ENCODE data around the gene ZNF487. TPM values are rescaled to one million over a fixed set of nuclear protein-coding genes. Genes with fewer than 3 reads are reported as not detected.

ZNF487 gene
- total and polyA plus RNA-seq, 2 of the 13 experiments (the other 11 are each of a cell fraction or from before 2014, with no cell fraction given) = 7.4 to 8.8 TPM

DNA sequence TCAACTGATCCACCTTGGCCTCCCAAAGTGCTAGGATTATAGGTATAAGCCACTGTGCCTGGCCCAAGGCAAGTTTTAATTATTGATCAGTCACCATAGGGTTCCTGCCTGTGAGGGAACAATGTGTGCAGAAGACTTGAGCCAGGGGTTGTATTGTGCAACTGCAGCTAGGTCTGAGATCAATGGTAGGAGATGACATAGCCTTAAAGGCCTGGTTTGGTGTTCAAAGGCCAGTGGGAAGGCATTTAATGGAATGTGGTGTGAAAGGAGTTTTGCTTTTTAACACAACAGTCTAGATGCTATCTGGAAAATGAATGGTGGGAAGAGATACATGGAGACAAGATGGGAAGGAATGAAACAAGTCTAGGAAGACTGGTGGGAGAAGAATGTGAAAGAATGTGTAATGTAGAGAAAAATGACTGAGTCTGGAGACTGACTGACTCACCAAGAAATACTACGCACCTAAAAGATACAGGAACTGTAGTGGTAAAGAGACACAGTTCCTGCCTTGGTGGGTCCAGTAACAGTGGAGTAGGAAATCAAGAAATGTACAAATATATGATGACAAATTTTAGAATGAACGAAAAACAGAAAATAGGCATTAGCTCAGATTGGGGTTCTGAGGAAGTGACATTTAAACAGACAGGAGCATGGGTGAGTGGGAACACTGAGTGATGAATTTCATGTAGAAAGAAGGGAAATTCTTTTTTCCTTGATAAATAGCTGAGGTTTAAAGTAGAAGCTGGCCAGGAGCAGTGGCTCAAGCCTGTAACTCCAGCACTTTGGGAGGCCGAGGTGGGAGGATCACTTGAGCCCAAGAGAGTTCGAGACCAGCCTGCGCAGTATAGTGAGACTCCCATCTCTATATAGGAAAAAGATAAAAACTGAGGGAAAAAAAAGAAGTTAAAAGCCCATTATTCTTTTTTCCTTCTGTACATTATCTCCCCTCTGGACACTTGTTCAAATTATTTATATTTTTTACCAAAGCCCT lies 37.3 kb upstream of the ZNF487 start (continued):
- TF ChIP-seq, protein P1, sequence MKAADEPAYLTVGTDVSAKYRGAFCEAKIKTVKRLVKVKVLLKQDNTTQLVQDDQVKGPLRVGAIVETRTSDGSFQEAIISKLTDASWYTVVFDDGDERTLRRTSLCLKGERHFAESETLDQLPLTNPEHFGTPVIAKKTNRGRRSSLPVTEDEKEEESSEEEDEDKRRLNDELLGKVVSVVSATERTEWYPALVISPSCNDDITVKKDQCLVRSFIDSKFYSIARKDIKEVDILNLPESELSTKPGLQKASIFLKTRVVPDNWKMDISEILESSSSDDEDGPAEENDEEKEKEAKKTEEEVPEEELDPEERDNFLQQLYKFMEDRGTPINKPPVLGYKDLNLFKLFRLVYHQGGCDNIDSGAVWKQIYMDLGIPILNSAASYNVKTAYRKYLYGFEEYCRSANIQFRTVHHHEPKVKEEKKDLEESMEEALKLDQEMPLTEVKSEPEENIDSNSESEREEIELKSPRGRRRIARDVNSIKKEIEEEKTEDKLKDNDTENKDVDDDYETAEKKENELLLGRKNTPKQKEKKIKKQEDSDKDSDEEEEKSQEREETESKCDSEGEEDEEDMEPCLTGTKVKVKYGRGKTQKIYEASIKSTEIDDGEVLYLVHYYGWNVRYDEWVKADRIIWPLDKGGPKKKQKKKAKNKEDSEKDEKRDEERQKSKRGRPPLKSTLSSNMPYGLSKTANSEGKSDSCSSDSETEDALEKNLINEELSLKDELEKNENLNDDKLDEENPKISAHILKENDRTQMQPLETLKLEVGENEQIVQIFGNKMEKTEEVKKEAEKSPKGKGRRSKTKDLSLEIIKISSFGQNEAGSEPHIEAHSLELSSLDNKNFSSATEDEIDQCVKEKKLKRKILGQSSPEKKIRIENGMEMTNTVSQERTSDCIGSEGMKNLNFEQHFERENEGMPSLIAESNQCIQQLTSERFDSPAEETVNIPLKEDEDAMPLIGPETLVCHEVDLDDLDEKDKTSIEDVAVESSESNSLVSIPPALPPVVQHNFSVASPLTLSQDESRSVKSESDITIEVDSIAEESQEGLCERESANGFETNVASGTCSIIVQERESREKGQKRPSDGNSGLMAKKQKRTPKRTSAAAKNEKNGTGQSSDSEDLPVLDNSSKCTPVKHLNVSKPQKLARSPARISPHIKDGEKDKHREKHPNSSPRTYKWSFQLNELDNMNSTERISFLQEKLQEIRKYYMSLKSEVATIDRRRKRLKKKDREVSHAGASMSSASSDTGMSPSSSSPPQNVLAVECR (CRISPR knock-in tag; IDR thresholded peaks at IDR 0.05; ENCODE audit: borderline replicate concordance) = peak; percentile 56; the same call in 1 of the 2 replicates
- TF ChIP-seq ZNF629 (CRISPR knock-in tag; conservative IDR thresholded peaks at IDR 0.05) (0 out of 2 replicates have a peak, but pooled peaks have one; percentile 7), CREM (IDR thresholded peaks at IDR 0.05) (peak; percentile 42; the same call in 1 of the 2 replicates), CREM (CRISPR knock-in tag; IDR thresholded peaks at IDR 0.05) (no peak), ZNF44 (CRISPR knock-in tag; IDR thresholded peaks at IDR 0.05) (no peak), NPAS2 (CRISPR knock-in tag; IDR thresholded peaks at IDR 0.05; ENCODE audit: borderline replicate concordance) (no peak), GATAD2A (CRISPR knock-in tag; IDR thresholded peaks at IDR 0.05) (peak; percentile 97), PPARG (CRISPR knock-in tag; conservative IDR thresholded peaks at IDR 0.05) (peak; percentile 44; the same call in 1 of the 2 replicates), SOX5 (CRISPR knock-in tag; IDR thresholded peaks at IDR 0.05; ENCODE audit: borderline replicate concordance) (peak; percentile 41; the same call in 1 of the 2 replicates), ZMYM4 (CRISPR knock-in tag; IDR thresholded peaks at IDR 0.05) (peak; percentile 66; the same call in 1 of the 2 replicates), NCOR1 (IDR thresholded peaks at IDR 0.05; ENCODE audit: borderline replicate concordance, low read length) (0 out of 2 replicates have a peak, but pooled peaks have one; percentile 10), KMT2B (CRISPR knock-in tag; IDR thresholded peaks at IDR 0.05) (no peak), PITX1 (CRISPR knock-in tag; IDR thresholded peaks at IDR 0.05) (peak; percentile 52; the same call in 1 of the 2 replicates), ZNF607 (CRISPR knock-in tag; IDR thresholded peaks at IDR 0.05; ENCODE audit: borderline replicate concordance) (no peak), YEATS2 (CRISPR knock-in tag; IDR thresholded peaks at IDR 0.05; ENCODE audit: borderline replicate concordance) (0 out of 2 replicates have a peak, but pooled peaks have one; percentile 15), ZNF121 (CRISPR knock-in tag; IDR thresholded peaks at IDR 0.05) (no peak), PRPF4 (IDR thresholded peaks at IDR 0.05; ENCODE audit: low read depth, low read length, poor library complexity, severe bottlenecking) (no peak), RXRB (CRISPR knock-in tag; IDR thresholded peaks at IDR 0.05; ENCODE audit: borderline replicate concordance) (peak; percentile 52; the same call in 1 of the 2 replicates)
- TF ChIP-seq, protein P2, sequence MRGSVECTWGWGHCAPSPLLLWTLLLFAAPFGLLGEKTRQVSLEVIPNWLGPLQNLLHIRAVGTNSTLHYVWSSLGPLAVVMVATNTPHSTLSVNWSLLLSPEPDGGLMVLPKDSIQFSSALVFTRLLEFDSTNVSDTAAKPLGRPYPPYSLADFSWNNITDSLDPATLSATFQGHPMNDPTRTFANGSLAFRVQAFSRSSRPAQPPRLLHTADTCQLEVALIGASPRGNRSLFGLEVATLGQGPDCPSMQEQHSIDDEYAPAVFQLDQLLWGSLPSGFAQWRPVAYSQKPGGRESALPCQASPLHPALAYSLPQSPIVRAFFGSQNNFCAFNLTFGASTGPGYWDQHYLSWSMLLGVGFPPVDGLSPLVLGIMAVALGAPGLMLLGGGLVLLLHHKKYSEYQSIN (CRISPR knock-in tag; IDR thresholded peaks at IDR 0.05; ENCODE audit: borderline replicate concordance) = no peak
- TF ChIP-seq, protein P3, sequence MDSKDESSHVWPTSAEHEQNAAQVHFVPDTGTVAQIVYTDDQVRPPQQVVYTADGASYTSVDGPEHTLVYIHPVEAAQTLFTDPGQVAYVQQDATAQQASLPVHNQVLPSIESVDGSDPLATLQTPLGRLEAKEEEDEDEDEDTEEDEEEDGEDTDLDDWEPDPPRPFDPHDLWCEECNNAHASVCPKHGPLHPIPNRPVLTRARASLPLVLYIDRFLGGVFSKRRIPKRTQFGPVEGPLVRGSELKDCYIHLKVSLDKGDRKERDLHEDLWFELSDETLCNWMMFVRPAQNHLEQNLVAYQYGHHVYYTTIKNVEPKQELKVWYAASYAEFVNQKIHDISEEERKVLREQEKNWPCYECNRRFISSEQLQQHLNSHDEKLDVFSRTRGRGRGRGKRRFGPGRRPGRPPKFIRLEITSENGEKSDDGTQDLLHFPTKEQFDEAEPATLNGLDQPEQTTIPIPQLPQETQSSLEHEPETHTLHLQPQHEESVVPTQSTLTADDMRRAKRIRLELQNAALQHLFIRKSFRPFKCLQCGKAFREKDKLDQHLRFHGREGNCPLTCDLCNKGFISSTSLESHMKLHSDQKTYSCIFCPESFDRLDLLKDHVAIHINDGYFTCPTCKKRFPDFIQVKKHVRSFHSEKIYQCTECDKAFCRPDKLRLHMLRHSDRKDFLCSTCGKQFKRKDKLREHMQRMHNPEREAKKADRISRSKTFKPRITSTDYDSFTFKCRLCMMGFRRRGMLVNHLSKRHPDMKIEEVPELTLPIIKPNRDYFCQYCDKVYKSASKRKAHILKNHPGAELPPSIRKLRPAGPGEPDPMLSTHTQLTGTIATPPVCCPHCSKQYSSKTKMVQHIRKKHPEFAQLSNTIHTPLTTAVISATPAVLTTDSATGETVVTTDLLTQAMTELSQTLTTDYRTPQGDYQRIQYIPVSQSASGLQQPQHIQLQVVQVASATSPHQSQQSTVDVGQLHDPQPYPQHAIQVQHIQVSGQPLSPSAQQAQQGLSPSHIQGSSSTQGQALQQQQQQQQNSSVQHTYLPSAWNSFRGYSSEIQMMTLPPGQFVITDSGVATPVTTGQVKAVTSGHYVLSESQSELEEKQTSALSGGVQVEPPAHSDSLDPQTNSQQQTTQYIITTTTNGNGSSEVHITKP (CRISPR knock-in tag; IDR thresholded peaks at IDR 0.05; ENCODE audit: low read depth) = 0 out of 2 replicates have a peak, but pooled peaks have one; percentile 26

Data from HepG2 (cell line).